GM12892 (cell line): ENCODE results near the gene DPF3.

Experiments
- DNase-seq: peaks from one replicate; pipeline ENCODE4 v3.0.0; 2011; ENCODE audit not compliant: insufficient read length
- FAIRE-seq: peaks from 2 replicates; lab custom pipeline; 2011; peaks lifted over from hg19 to GRCh38; lab: Jason Lieb, UNC
- POLR2A ChIP-seq: IDR thresholded peaks from 2 replicates; pipeline ENCODE4 v1.6.1; 2011; ENCODE audit warnings: low read depth, low read length, control low read depth
- POLR2AphosphoS5 ChIP-seq: IDR thresholded peaks from 2 replicates; pipeline ENCODE4 v1.6.1; 2011; ENCODE audit warnings: low read depth, low read length, control low read depth
- TAF1 ChIP-seq: IDR thresholded peaks from 2 replicates; pipeline ENCODE4 v1.6.1; 2011; ENCODE audit warnings: low read depth, mild to moderate bottlenecking, control low read depth, low read length, borderline replicate concordance

DPF3 gene

DNA sequence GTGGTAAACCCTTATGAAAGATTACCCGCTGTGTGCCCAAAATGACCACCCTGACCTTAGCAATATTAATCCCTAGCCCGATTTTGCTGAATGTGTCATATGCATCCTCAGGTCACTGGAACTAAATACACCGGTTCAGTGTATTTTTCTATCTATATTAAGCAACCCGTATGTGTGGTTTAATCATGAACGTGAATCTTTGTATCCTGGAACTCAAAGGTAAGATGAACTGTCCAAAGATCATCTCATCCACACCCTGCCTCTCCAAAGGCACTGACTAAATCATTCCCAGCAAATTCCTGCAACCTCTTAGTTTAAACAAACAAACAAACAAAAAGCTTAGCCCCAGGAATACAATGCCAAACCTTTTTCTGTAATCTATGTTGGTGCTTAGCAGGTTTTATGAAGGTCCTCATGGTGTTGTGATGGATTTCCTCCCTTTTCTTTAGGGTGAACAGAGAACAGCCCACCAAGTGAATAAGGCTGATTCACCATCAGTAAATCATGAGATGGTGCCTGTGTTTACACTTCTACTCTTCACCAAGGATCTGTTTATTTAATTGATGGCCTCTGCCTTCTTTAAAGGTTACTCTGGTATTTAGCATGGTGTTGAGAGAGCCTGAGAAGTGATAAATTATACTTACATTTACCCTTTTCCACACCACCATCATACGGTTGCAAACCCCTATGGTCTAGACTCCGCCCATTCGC lies 298.6 kb downstream of the DPF3 start:
- no peak for FAIRE-seq
- no peak for TF ChIP-seq POLR2A
- no peak for TF ChIP-seq TAF1
- no peak for TF ChIP-seq POLR2AphosphoS5

GRCh38 chr14:72594099-72594901 lies 299.6 kb downstream of the DPF3 start:
- FAIRE-seq (peak; percentile 78), DNase-seq (no peak)
- no peak for TF ChIP-seq POLR2AphosphoS5

More for the DNA sequence above, 298.6 kb downstream of the DPF3 start:
- DNase-seq, result no peak

DNA sequence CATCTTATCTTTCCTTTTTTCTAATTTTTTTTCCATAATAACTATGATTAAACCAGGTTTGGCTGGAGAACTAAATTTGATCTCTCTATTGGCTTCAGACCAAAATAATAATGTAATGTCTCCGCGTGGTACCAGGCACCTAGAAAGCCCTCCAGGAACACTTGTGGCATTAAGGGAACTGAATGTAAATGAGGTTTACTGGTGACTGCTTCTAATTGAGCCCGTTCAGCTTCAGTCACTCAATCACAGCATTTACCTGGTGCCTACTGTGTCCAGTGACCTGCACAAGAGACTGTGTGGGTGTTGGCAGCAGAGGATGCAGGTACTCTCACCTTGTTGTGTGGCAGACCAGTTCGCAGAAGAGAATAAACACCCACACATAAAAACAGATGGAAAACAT lies 302.5 kb downstream of the DPF3 start:
- TF ChIP-seq TAF1, result no peak
- TF ChIP-seq POLR2A, result no peak
- no peak for TF ChIP-seq POLR2AphosphoS5
- peak; percentile 51 for FAIRE-seq
- DNase-seq, result no peak

- no peak for DNase-seq
- peak; percentile 70 for FAIRE-seq
- no peak for TF ChIP-seq POLR2A
- no peak for TF ChIP-seq POLR2AphosphoS5
- TF ChIP-seq TAF1, result no peak
Measured at GRCh38 chr14:72590577-72590976, 303.3 kb downstream of the DPF3 start.

GRCh38 chr14:72589652-72590051 lies 304.2 kb downstream of the DPF3 start:
- TF ChIP-seq POLR2A (no peak), TAF1 (no peak), POLR2AphosphoS5 (no peak)
- peak; percentile 5 for FAIRE-seq
- DNase-seq, result no peak

DNA sequence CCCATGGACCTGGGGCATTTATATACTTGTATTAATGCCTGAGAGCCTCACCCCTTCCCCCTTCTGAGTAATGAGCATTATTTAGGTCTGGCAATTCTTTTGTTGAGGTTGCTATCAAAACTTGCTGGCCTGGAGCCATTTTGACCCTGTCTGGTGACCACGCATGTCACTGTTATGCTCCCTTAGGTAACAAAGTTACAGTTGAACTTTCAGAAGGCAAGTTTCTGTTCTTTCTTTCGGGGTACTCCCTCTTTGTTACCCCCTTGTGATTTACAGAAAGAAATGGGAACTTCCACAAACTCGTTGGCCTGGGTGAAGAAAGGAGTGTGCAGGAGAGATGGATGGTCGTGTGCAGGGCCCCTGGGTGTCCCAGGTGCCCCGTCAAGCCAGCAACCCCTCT lies 305.4 kb downstream of the DPF3 start:
- peak; percentile 69 for FAIRE-seq
- no peak for DNase-seq
- TF ChIP-seq TAF1 (no peak), POLR2AphosphoS5 (no peak), POLR2A (no peak)

- no peak for FAIRE-seq
- TF ChIP-seq POLR2A (no peak), TAF1 (no peak), POLR2AphosphoS5 (no peak)
- DNase-seq, result no peak
Measured at GRCh38 chr14:72583316-72584272, 310.3 kb downstream of the DPF3 start.

GRCh38 chr14:72582582-72582981 lies 311.3 kb downstream of the DPF3 start:
- no peak for TF ChIP-seq TAF1
- TF ChIP-seq POLR2A, result no peak
- no peak for TF ChIP-seq POLR2AphosphoS5
- peak; percentile 14 for FAIRE-seq

DNA sequence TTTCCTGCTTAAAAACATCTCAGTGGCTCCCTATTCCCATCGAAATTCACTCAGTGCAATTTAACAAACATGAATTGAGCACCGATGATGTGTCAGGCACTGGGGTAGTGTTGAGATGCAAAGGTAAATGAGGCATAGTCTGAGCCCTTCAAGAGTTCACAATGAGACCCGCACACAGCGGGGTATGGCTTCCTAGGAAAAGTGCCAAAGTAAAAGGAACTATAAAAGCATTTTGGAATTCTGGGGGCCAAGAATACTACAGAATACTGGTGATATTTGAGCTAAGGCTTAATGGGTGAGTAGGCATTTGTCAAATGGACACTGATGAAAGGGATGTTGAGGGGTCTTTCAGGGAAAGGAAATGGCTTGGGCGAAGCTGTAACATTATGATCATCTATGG lies 315.4 kb downstream of the DPF3 start:
- no peak for FAIRE-seq
- DNase-seq, result no peak
- TF ChIP-seq POLR2A, result no peak
- TF ChIP-seq TAF1, result no peak
- TF ChIP-seq POLR2AphosphoS5, result no peak

More at GRCh38 chr14:72582582-72582981, 311.3 kb downstream of the DPF3 start:
- DNase-seq, result no peak

DNA sequence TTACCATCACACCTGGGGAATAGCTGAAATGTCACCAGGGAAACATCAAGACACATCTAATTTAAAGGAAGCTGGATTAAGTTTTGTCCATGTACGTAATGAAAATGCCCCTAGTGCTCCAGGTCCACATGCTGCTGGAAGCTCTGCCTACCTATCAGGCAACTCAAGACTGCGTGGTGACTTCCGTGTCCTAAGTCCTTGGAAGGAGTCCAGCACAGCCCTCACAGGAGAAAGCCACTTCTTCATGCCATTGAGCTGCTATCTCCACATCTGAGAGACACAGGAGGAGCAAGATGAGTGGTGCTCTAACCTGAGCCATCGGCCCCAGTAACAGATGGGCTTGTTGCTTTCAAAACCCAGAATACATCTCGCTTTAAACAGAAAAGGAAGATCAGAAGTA lies 316.4 kb downstream of the DPF3 start:
- no peak for DNase-seq
- TF ChIP-seq POLR2AphosphoS5 (no peak), TAF1 (no peak), POLR2A (no peak)
- FAIRE-seq, result no peak

- DNase-seq (no peak), FAIRE-seq (peak; percentile 63)
- TF ChIP-seq POLR2AphosphoS5, result no peak
- no peak for TF ChIP-seq TAF1
- no peak for TF ChIP-seq POLR2A
Measured at GRCh38 chr14:72576258-72576657, 317.6 kb downstream of the DPF3 start.
